GM12878 (cell line): Measurements from ENCODE around the gene ZNF776. TPM values are rescaled to one million over a fixed set of nuclear protein-coding genes. Genes with fewer than 3 reads are reported as not detected.

ENCODE experiments used
- ATAC-seq: fragments of 200-7000 bp; cut with Tn5 transposase; 3 replicates; pipeline ENCODE4 v1.9.1; 2020; ENCODE audit warnings: mild to moderate bottlenecking, moderate library complexity
- BruUV-seq: library from RNA; stranded (reverse); fragments of 400-500 nt; replicated peaks from 2 replicates; lab custom pipeline; 2021; lab: Mats Ljungman, UMichigan
- CTCF ChIA-PET: fragments of 300-600 bp; sonication (Branson Sonifier 250); formaldehyde crosslinking; extraction: SDS; loops from one replicate; lab custom pipeline; 2021; ENCODE audit warnings: inconsistent platforms; lab: Yijun Ruan, JAX
- POLR2A ChIA-PET: fragments of 350-600 bp; formaldehyde crosslinking; extraction: SDS; loops from one replicate; lab custom pipeline; 2021; ENCODE audit warnings: inconsistent platforms; lab: Charles Lee
- RAD21 ChIA-PET: fragments of 300-600 bp; sonication (Branson Sonifier 250); formaldehyde crosslinking; loops from one replicate; lab custom pipeline; 2023; ENCODE audit warnings: antibody characterized with exemption; ENCODE audit not compliant: unreplicated experiment; lab: Charles Lee
- SMC1A ChIA-PET: fragments of 300-600 bp; sonication (Branson Sonifier 250); formaldehyde crosslinking; loops from one replicate; lab custom pipeline; 2023; ENCODE audit not compliant: unreplicated experiment, uncharacterized antibody; lab: Charles Lee
- DNase-seq: peaks from one replicate; pipeline ENCODE4 v3.0.0-alpha.2; 2011; ENCODE audit warnings: low read depth, low spot score
- FAIRE-seq: peaks from 3 replicates; lab custom pipeline; 2011; peaks lifted over from hg19 to GRCh38; lab: Jason Lieb, UNC
- H2AFZ ChIP-seq: 2 replicates; pipeline ENCODE4 v1.6.0; 2011; ENCODE audit warnings: low read depth, low read length, control low read depth; ENCODE audit not compliant: control insufficient read depth
- H3K27ac ChIP-seq: 2 replicates; pipeline ENCODE4 v1.5.1; 2011; ENCODE audit warnings: control low read depth; ENCODE audit not compliant: control insufficient read depth, insufficient read depth
- H3K27me3 ChIP-seq, 2 experiments: replicated peaks in 1 of 2; 2 replicates each; pipeline versions ENCODE4 v1.6.0 to v1.6.1; 2011; ENCODE audit warnings: low read length in 1 of 2; ENCODE audit not compliant: control insufficient read depth in 2 of 2, insufficient read depth in 2 of 2
- H3K36me3 ChIP-seq, 2 experiments: 2 replicates each; pipeline ENCODE4 v1.5.1; 2011; ENCODE audit warnings: low read length in 1 of 2; ENCODE audit not compliant: control insufficient read depth in 2 of 2, insufficient read depth in 2 of 2
- H3K4me1 ChIP-seq: 2 replicates; pipeline ENCODE4 v1.6.1; 2011; ENCODE audit warnings: mild to moderate bottlenecking, low read length, moderate library complexity, mixed read lengths; ENCODE audit not compliant: control insufficient read depth, insufficient read depth
- H3K4me2 ChIP-seq: 2 replicates; pipeline ENCODE4 v1.6.0; 2011; ENCODE audit warnings: control low read depth; ENCODE audit not compliant: control insufficient read depth, insufficient read depth
- H3K4me3 ChIP-seq: fragments of 200-600 bp; sonication (generic); 2 replicates; pipeline ENCODE4 v1.5.1; 2016
- H3K79me2 ChIP-seq: 2 replicates; pipeline ENCODE4 v1.6.0; 2011; ENCODE audit warnings: low read length; ENCODE audit not compliant: control insufficient read depth, insufficient read depth
- H3K9ac ChIP-seq: 2 replicates; pipeline ENCODE4 v1.8.0; 2011; ENCODE audit warnings: low read length, control low read depth, mixed read lengths; ENCODE audit not compliant: control insufficient read depth, insufficient read depth
- H3K9me3 ChIP-seq: replicated peaks from 3 replicates; pipeline ENCODE4 v1.5.1; 2011; ENCODE audit warnings: mild to moderate bottlenecking, low read length; ENCODE audit not compliant: control insufficient read depth, insufficient read depth
- H4K20me1 ChIP-seq: 2 replicates; pipeline ENCODE4 v1.6.0; 2011; ENCODE audit not compliant: control insufficient read depth, insufficient read depth
- RUNX3 ChIP-seq: IDR thresholded peaks from 2 replicates; pipeline ENCODE4 v1.6.1; 2012; ENCODE audit warnings: low read length, inconsistent platforms
- in situ Hi-C: fragments of 300-500 bp; cut with MboI; formaldehyde crosslinking; loops from 9 replicates; pipeline ENCODE4 v1.14.3; 2018; ENCODE audit warnings: mixed read lengths
- intact Hi-C: fragments of 100-400 bp; cut with micrococcal nuclease; formaldehyde crosslinking; loops from one replicate; pipeline ENCODE4 v1.14.2; 2022; ENCODE audit not compliant: unreplicated experiment
- polyA plus RNA-seq, 11 experiments: library from polyadenylated mRNA; depleted of rRNA in 4 of 11; unstranded in 6 of 11; stranded (reverse) in 5 of 11; fragments of >200 nt; fragmentation: Nextera tagmentation in 4 of 11; fragmentation: Illumina TruSeq in 1 of 11; extraction: Ambion mirVana in 4 of 11; extraction: Trizol in 1 of 11; gene quantifications; 1 replicate in 1 of 11; 2 replicates in 10 of 11; pipeline versions ENCODE4 v1.2.1 to v1.2.3, GENCODE V29; 2011 to 2016; ENCODE audit warnings: inconsistent platforms in 2 of 11, missing spikeins in 2 of 11, low read depth in 1 of 11
- total RNA-seq, 4 experiments: library from RNA; depleted of rRNA in 3 of 4; stranded (reverse); fragments of >200 nt in 3 of 4; fragmentation: Illumina TruSeq in 1 of 4; extraction: Trizol in 1 of 4; gene quantifications; 2 replicates each; pipeline versions ENCODE4 v1.2.1 to v1.2.3, GENCODE V29; 2013 to 2021
- TF ChIP-seq, protein P1 (sequence below): fragments of 450-650 bp; formaldehyde crosslinking; IDR thresholded peaks from 2 replicates; pipeline ENCODE4 v1.4.0; 2020; ENCODE audit warnings: mild to moderate bottlenecking, moderate library complexity
- TF ChIP-seq, protein P2 (sequence below): fragments of 450-650 bp; IDR thresholded peaks from 2 replicates; pipeline ENCODE4 v1.6.1; 2016; ENCODE audit warnings: mild to moderate bottlenecking, moderate library complexity, borderline replicate concordance

ZNF776 gene
- total and polyA plus RNA-seq, 10 of the 15 experiments (the other 5 are each of a cell fraction or from before 2014, with no cell fraction given): 1.9 to 16.3 (median 11.7) TPM

DNA sequence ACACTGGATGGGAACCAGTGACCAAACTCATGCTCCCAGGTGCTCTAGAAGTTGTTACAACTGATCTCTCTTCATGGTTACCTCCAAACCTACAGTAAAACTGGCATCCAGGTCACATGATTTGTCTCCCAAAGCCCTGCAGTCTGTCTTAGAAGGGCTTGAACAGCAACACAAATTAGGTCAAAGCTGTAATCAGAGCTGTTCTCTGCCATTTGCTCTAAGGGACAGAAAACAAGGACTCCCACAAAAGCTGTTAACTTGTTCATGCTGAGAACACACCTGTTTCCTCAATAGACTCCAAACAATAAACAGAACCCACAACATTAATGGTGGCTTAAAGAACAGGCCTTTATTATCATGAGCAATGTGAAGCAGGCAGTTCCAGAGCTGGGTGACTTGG, 27.2 kb upstream of the ZNF776 start:
- in situ Hi-C loops: no loop called here
- Histone ChIP-seq H3K4me1 (no peaks in the 10 kb centered on the region), H3K4me3 (no peak overlapping the region), H3K4me2 (no peak overlapping the region), H3K9me3 (peaks cover 46% of the 10 kb centered on the region), H3K36me3 (peaks cover 14 to 27% of the 10 kb centered on the region in 2 experiments), H3K27ac (no peak overlapping the region), H3K27me3 (no peaks in the 10 kb centered on the region), H4K20me1 (no peaks in the 10 kb centered on the region), H2AFZ (no peak overlapping the region), H3K9ac (no peak overlapping the region), H3K79me2 (no peaks in the 10 kb centered on the region)
- TF ChIP-seq RUNX3: no peak
- TF ChIP-seq, protein P1, sequence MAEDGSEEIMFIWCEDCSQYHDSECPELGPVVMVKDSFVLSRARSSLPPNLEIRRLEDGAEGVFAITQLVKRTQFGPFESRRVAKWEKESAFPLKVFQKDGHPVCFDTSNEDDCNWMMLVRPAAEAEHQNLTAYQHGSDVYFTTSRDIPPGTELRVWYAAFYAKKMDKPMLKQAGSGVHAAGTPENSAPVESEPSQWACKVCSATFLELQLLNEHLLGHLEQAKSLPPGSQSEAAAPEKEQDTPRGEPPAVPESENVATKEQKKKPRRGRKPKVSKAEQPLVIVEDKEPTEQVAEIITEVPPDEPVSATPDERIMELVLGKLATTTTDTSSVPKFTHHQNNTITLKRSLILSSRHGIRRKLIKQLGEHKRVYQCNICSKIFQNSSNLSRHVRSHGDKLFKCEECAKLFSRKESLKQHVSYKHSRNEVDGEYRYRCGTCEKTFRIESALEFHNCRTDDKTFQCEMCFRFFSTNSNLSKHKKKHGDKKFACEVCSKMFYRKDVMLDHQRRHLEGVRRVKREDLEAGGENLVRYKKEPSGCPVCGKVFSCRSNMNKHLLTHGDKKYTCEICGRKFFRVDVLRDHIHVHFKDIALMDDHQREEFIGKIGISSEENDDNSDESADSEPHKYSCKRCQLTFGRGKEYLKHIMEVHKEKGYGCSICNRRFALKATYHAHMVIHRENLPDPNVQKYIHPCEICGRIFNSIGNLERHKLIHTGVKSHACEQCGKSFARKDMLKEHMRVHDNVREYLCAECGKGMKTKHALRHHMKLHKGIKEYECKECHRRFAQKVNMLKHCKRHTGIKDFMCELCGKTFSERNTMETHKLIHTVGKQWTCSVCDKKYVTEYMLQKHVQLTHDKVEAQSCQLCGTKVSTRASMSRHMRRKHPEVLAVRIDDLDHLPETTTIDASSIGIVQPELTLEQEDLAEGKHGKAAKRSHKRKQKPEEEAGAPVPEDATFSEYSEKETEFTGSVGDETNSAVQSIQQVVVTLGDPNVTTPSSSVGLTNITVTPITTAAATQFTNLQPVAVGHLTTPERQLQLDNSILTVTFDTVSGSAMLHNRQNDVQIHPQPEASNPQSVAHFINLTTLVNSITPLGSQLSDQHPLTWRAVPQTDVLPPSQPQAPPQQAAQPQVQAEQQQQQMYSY: no peak
- TF ChIP-seq, protein P2, sequence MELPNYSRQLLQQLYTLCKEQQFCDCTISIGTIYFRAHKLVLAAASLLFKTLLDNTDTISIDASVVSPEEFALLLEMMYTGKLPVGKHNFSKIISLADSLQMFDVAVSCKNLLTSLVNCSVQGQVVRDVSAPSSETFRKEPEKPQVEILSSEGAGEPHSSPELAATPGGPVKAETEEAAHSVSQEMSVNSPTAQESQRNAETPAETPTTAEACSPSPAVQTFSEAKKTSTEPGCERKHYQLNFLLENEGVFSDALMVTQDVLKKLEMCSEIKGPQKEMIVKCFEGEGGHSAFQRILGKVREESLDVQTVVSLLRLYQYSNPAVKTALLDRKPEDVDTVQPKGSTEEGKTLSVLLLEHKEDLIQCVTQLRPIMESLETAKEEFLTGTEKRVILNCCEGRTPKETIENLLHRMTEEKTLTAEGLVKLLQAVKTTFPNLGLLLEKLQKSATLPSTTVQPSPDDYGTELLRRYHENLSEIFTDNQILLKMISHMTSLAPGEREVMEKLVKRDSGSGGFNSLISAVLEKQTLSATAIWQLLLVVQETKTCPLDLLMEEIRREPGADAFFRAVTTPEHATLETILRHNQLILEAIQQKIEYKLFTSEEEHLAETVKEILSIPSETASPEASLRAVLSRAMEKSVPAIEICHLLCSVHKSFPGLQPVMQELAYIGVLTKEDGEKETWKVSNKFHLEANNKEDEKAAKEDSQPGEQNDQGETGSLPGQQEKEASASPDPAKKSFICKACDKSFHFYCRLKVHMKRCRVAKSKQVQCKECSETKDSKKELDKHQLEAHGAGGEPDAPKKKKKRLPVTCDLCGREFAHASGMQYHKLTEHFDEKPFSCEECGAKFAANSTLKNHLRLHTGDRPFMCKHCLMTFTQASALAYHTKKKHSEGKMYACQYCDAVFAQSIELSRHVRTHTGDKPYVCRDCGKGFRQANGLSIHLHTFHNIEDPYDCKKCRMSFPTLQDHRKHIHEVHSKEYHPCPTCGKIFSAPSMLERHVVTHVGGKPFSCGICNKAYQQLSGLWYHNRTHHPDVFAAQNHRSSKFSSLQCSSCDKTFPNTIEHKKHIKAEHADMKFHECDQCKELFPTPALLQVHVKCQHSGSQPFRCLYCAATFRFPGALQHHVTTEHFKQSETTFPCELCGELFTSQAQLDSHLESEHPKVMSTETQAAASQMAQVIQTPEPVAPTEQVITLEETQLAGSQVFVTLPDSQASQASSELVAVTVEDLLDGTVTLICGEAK: no peak
- ATAC-seq (no peak), DNase-seq (no peak), FAIRE-seq (no peak)
- ChIA-PET POLR2A (no interaction called here), RAD21 (no interaction called here), CTCF (no interaction called here), SMC1A (no interaction called here)
- BruUV-seq: no TSS peak
- intact Hi-C loops: no loop called here
